HG02981 (cell line): ENCODE results near the gene MSANTD2.

Experiments
- ATAC-seq: cut with Tn5 transposase; IDR thresholded peaks from one replicate; pipeline ENCODE4 v1.9.1; 2021; ENCODE audit warnings: mild to moderate bottlenecking, moderate library complexity; ENCODE audit not compliant: unreplicated experiment

The MSANTD2 gene

GRCh38 chr11:124754710-124755109, 45.5 kb downstream of the MSANTD2 start:
- no peak for ATAC-seq

- no peak for ATAC-seq
Measured at GRCh38 chr11:124754309-124754708, 45.9 kb downstream of the MSANTD2 start.

- ATAC-seq = no peak
Measured at GRCh38 chr11:124753624-124754023, 46.6 kb downstream of the MSANTD2 start.

DNA sequence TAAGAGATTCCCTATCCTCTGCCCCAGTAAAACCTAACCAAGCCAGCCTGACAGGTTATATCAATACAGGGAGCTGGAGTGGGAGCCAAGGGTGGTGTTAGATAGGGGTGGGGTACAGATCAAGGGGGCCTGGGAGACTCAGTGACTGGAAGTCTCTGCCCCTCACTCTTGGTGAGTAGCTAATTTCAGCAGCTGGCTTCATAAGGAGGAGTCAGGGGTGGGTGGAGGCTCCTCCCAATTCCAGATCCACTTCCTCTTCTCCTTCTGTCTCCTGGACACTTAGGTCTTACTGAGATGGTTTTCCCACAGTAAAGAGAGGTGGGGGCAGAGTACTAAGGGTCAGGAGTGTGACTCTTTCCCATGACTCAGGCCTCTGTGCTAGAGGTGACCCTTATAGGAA, 47.0 kb downstream of the MSANTD2 start:
- ATAC-seq = no peak

DNA sequence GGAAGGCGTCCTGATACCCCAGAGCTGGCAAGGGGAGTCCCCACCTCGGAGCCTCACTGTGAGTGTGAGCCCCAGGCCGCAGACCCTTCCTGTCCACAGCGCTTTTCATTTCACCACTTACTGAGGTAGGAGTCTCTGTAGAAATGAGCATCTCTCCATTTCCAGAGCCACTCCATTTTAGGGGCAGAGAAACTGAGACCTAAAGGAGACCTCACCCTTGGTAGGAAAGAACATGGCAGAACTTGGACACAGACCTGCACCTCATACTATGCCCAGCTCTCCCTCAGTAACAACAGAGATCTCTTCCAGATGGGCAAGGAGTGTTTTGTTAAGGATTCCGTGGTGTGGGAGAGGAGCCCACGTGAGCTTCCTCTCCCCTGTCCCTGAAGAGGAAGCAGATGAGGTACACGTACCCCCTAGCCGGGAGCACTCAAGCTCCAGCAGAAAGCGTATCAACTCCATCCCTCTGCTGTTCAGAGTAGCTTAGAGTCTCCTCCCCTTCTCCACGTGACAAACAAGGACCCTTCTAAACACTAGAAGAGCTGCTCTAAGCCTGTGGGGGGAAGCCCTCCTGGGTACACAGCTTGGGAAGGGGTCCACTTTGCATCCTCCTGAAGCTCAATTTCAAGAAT, 47.6 kb downstream of the MSANTD2 start:
- no peak for ATAC-seq

DNA sequence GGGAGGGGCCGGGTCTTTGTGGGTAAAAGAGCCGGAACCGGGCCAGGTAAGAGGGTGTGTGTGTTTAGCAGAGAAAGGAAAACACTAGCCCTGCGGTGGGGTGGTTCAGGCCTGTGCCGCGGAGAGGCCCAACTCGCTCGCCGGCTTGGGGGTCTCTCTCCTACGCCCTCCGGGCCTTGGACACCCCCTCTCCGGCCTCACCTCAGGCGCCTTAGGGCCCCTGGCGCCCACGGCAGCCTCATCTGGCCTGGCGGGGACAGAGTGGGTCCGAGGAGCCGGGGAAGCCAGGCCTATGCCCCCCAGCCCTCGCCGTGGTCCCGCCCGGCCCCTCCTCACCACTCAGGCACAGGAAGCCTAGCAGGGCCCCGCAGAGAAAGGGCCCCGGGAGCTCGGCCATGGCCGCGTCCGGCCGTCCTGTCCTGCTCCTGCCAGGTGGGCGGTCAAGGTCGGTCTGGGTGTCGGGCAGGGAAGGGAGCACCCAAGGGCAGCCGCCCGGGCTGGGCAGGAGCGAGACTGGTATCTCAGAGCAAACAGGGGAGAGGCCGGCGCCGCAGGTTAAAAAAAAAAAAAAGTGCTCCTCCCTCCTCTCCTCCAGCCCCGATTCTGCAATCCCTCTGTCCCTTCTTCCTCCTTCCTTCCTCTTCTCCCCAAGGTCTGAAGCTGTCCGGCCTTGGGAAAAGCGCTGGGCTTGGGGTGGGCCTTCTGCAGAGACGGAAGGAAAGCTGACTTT, 48.3 kb downstream of the MSANTD2 start, which contains the start of gene VSIG2:
VSIG2 (minus strand) TSS at position 515 of the 730 bp plus-strand sequence; CDS start at position 397, 118 bp downstream.
- no peak for ATAC-seq

DNA sequence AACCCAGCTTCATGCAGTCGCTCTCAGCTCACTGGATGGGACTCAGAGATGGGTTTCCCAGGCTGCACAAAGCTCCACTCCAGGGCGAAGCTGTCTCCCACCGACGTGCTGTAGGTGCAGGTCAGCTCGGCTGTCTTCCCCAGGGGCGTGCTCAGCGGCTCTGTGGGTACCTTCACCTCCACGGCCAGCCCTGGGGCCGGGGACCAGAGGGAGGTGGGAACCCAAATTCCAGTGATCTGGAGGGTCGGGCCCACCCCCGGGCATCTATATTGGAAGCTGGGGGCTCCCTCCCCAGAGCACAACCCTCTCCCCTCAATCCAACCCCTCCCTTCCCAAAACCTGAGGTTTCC, 48.8 kb downstream of the MSANTD2 start:
- ATAC-seq = no peak

DNA sequence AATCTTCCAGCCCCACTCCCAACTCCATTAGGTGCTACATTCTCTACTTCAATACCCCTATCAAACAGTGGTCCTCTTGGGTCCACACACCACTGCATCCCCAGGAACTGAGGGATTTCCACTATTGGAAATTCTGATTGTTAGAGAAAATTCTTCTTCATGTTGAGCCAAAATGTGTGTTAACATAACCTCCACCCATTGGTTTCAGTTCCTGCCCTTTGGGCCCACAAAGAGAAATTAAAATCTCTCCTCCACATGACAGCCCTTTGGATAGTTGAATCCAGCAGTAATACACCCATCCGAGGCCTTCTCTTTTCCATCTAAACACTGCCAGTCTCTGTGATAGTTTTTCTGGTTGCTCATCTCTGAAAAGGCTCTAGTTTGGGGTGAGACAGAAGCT, 50.3 kb downstream of the MSANTD2 start:
- ATAC-seq = no peak

- no peak for ATAC-seq
Measured at GRCh38 chr11:124748481-124749343, 51.5 kb downstream of the MSANTD2 start.

DNA sequence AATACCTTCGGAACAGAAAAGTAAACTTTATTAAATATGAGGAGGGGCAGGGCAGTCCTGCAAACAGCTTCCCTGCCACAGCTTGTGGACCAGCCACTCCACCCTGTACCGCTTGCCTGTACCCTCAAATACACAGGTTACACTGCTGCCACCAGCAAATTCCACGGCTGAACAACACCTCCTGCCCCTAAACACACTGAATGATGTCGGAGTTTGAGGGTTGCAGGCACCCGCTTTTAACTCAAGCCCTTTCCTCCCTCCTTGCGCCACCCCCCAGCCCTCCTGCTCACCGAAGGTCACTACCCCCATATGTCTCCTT, 52.1 kb downstream of the MSANTD2 start:
- ATAC-seq = no peak

GRCh38 chr11:124747406-124748099, 52.7 kb downstream of the MSANTD2 start:
- ATAC-seq = no peak

GRCh38 chr11:124746621-124747243, 53.5 kb downstream of the MSANTD2 start:
- peak; percentile 89 for ATAC-seq

DNA sequence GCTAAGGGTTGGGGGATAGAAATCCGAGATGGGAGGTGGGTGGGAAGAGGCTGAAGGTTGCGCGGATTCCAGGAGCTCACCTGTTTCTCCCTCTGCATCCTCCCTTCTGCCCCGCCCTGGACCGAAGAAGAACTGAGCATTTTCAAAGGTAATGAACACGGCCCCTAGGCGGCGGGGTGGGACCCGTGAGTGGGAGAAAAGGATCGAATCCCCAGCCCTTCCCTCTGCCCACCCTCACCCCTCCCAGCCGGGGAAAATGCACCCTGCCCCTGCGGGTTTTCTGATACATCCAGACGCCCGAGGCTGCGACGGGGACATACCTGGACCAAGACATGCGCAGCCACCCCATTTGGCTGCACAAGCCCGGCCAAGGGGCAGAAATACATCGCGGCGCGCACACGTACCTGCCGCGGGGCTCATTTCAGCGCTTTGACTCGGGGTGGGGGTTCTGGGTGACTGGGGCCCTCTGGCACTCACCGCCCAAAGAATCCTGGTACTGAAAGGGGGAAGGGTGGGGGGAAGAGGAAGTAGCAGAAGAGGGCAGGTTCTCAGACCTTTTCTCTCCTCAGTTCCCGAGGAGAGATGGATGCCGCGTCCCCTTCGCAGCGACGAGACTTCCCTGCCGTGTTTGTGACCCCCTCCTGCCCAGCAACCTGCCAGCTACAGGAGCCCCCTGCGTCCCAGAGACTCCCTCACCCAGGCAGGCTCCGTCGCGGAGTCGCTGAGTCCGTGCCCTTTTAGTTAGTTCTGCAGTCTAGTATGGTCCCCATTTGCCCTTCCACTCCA, 54.2 kb downstream of the MSANTD2 start:
- peak; percentile 22 for ATAC-seq

- ATAC-seq = no peak
Measured at GRCh38 chr11:124745270-124745834, 54.9 kb downstream of the MSANTD2 start.

- ATAC-seq = no peak
Measured at GRCh38 chr11:124743050-124743449, 57.2 kb downstream of the MSANTD2 start.

DNA sequence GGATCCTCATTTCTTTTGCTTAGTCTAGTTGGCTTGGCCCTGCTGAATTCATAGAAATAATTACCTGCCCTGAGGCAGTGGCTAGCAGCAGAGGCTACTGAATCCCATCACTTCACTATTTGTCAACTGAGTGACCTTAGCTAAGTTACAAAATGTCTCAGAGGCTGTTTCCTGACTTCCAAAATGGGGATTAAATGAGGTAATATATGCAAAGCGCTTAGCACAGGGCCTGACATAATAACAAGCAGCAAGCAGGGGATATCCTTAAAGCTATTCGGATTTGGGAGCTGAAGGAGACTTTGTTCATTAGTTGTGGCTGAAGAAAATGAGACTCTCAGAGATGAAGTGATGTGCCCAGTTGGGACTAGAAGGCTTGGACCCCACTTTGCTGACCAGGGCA, 57.7 kb downstream of the MSANTD2 start:
- no peak for ATAC-seq

- ATAC-seq = peak; percentile 47
Measured at GRCh38 chr11:124740277-124740882, 59.8 kb downstream of the MSANTD2 start.

- ATAC-seq = peak; percentile 98
Measured at GRCh38 chr11:124739479-124740276, 60.5 kb downstream of the MSANTD2 start, which contains the start of gene NRGN. TSS of gene NRGN (plus strand) at chr11:124739942. CDS start at chr11:124740085, 143 bp downstream.
